Stimulated activated CD4-positive, alpha-beta T cell treated with anti-CD3 and anti-CD28 coated beads, Interleukin-4, amount 100 ng/mL, for 48 hours (primary cell): ENCODE data around the gene ZCCHC24.

Source experiments
- DNase-seq, 2 donors: peaks; one replicate each; pipeline ENCODE4 v3.0.0-alpha.2; 2020; ENCODE audit warnings: low read depth in 2 of 2

Gene ZCCHC24

GRCh38 chr10:79361726-79362397 lies 83.6 kb downstream of the ZCCHC24 start:
- no peak for DNase-seq

- no peak for DNase-seq
These were observed 84.7 kb downstream of the ZCCHC24 start for GRCh38 chr10:79360499-79361342.

GRCh38 chr10:79359816-79360498 lies 85.5 kb downstream of the ZCCHC24 start:
- no peak for DNase-seq

- DNase-seq: no peak
These were observed 86.6 kb downstream of the ZCCHC24 start for GRCh38 chr10:79358811-79359210.

- DNase-seq: no peak
These were observed 88.2 kb downstream of the ZCCHC24 start for GRCh38 chr10:79357180-79357579.

- DNase-seq: no peak
These were observed 89.3 kb downstream of the ZCCHC24 start for GRCh38 chr10:79356104-79356503.

- no peak for DNase-seq
These were observed 89.9 kb downstream of the ZCCHC24 start for GRCh38 chr10:79355420-79356017.

- no peak for DNase-seq
These were observed 90.8 kb downstream of the ZCCHC24 start for GRCh38 chr10:79354615-79355014.

GRCh38 chr10:79354141-79354540 lies 91.3 kb downstream of the ZCCHC24 start:
- no peak for DNase-seq

- no peak for DNase-seq
These were observed 91.7 kb downstream of the ZCCHC24 start for GRCh38 chr10:79353726-79354125.

- no peak for DNase-seq
These were observed 92.4 kb downstream of the ZCCHC24 start for GRCh38 chr10:79353000-79353406.

- DNase-seq: no peak
These were observed 93.2 kb downstream of the ZCCHC24 start for GRCh38 chr10:79352035-79352877.

GRCh38 chr10:79351332-79351731 lies 94.1 kb downstream of the ZCCHC24 start:
- no peak for DNase-seq

- DNase-seq: no peak
These were observed 94.8 kb downstream of the ZCCHC24 start for GRCh38 chr10:79350407-79351154.

GRCh38 chr10:79349766-79350406 lies 95.5 kb downstream of the ZCCHC24 start:
- no peak for DNase-seq

GRCh38 chr10:79349072-79349491 lies 96.3 kb downstream of the ZCCHC24 start:
- no peak for DNase-seq

GRCh38 chr10:79348640-79348988 lies 96.8 kb downstream of the ZCCHC24 start:
- DNase-seq: no peak

GRCh38 chr10:79347894-79348639 lies 97.4 kb downstream of the ZCCHC24 start:
- peak; percentile 65 to 72 for DNase-seq

GRCh38 chr10:79347226-79347893 lies 98.1 kb downstream of the ZCCHC24 start, which contains the start of gene PPIF:
TSS of gene PPIF (plus strand) at chr10:79347469. CDS start at chr10:79347549, 80 bp downstream.
- DNase-seq: peak; percentile 92 to 95
